GM10248 (cell line): ENCODE results near the gene EPN3.

Source experiments
- CTCF ChIA-PET: fragments of 300-600 bp; sonication (Branson Sonifier 250); formaldehyde crosslinking; extraction: SDS; loops from one replicate; lab custom pipeline; 2021; ENCODE audit warnings: antibody characterized with exemption; lab: Yijun Ruan, JAX
- POLR2A ChIA-PET: fragments of 350-650 bp; sonication (Branson Sonifier 250); formaldehyde crosslinking; extraction: SDS; loops from one replicate; lab custom pipeline; 2020; ENCODE audit warnings: antibody characterized with exemption; lab: Yijun Ruan, JAX
- DNase-seq: peaks from one replicate; pipeline ENCODE4 v3.0.0; 2012; ENCODE audit errors: extremely low spot score
- CTCF ChIP-seq: IDR thresholded peaks from 2 replicates; pipeline ENCODE4 v1.5.1; 2012; ENCODE audit warnings: mild to moderate bottlenecking, low read depth; ENCODE audit errors: extremely low read depth, missing control alignments, control extremely low read depth

EPN3 gene

GRCh38 chr17:50533185-50533584 lies 650 bp downstream of the EPN3 start:
- POLR2A ChIA-PET, result no interaction called here
- no peak for TF ChIP-seq CTCF
- DNase-seq, result no peak
- CTCF ChIA-PET, result interaction anchor here (1.1 kb wide), 1 partner anchor 14 kb away, joined by 3 read pairs; no protein-coding TSS in a partner anchor

- ChIA-PET CTCF (interaction anchor here (1.1 kb wide), 1 partner anchor 15 kb away, joined by 3 read pairs; no protein-coding TSS in a partner anchor), POLR2A (no interaction called here)
- no peak for DNase-seq
- TF ChIP-seq CTCF, result no peak
These were observed 1.2 kb downstream of the EPN3 start for GRCh38 chr17:50533720-50534148.

GRCh38 chr17:50534222-50534978 lies 1.9 kb downstream of the EPN3 start:
- CTCF ChIA-PET, result interaction anchor here (1.1 kb wide), 1 partner anchor 15 kb away, joined by 3 read pairs; no protein-coding TSS in a partner anchor
- POLR2A ChIA-PET, result no interaction called here
- DNase-seq, result no peak
- no peak for TF ChIP-seq CTCF

- CTCF ChIA-PET, result interaction anchor here (1.1 kb wide), 1 partner anchor 94 kb away, joined by 3 read pairs; no protein-coding TSS in a partner anchor
These were observed 2.4 kb downstream of the EPN3 start for GRCh38 chr17:50534979-50535326.

GRCh38 chr17:50535407-50535806 lies 2.9 kb downstream of the EPN3 start:
- ChIA-PET POLR2A (no interaction called here), CTCF (interaction anchor here (1.1 to 1.2 kb wide), 2 partner anchors 91 to 94 kb away, joined by 3 read pairs; no protein-coding TSS in a partner anchor)
- DNase-seq, result no peak
- TF ChIP-seq CTCF, result no peak

More at GRCh38 chr17:50534979-50535326, 2.4 kb downstream of the EPN3 start:
- POLR2A ChIA-PET, result no interaction called here
- no peak for TF ChIP-seq CTCF
- no peak for DNase-seq

- no peak for TF ChIP-seq CTCF
- no peak for DNase-seq
- ChIA-PET CTCF (interaction anchor here (1.1 to 1.2 kb wide), 2 partner anchors 35 to 89 kb away, joined by 3 read pairs; no protein-coding TSS in a partner anchor), POLR2A (no interaction called here)
These were observed 4.4 kb downstream of the EPN3 start for GRCh38 chr17:50536683-50537646.
